GM18505 (cell line): Measurements from ENCODE around the gene CIPC.

Experiments
- ATAC-seq: cut with Tn5 transposase; IDR thresholded peaks from one replicate; pipeline ENCODE4 v1.9.1; 2021; ENCODE audit not compliant: unreplicated experiment
- POLR2A ChIP-seq: IDR thresholded peaks from 4 replicates; pipeline ENCODE4 v1.6.1; 2011; ENCODE audit warnings: borderline replicate concordance; ENCODE audit not compliant: insufficient read depth, insufficient read length; ENCODE audit errors: extremely low read depth

Gene CIPC

GRCh38 chr14:77131871-77132486 is 33.9 kb downstream of the CIPC start:
- TF ChIP-seq POLR2A, result no peak
- no peak for ATAC-seq

- TF ChIP-seq POLR2A, result no peak
- ATAC-seq, result no peak
Measured at GRCh38 chr14:77133720-77134338, 35.8 kb downstream of the CIPC start.

GRCh38 chr14:77139022-77139421 is 41.0 kb downstream of the CIPC start:
- TF ChIP-seq POLR2A, result no peak

GRCh38 chr14:77139540-77140358 is 41.7 kb downstream of the CIPC start:
- ATAC-seq, result no peak
- no peak for TF ChIP-seq POLR2A

More at GRCh38 chr14:77139022-77139421, 41.0 kb downstream of the CIPC start:
- no peak for ATAC-seq

- no peak for ATAC-seq
- TF ChIP-seq POLR2A, result no peak
Measured at GRCh38 chr14:77140359-77141213, 42.5 kb downstream of the CIPC start.

GRCh38 chr14:77141214-77142004 is 43.4 kb downstream of the CIPC start, which contains the start of gene ZDHHC22:
Gene ZDHHC22 (minus strand): TSS chr14:77141791. CDS start chr14:77139738, 2,053 bp downstream.
- TF ChIP-seq POLR2A, result no peak
- ATAC-seq, result no peak

GRCh38 chr14:77142005-77142800 is 44.1 kb downstream of the CIPC start:
- TF ChIP-seq POLR2A, result no peak
- ATAC-seq, result no peak

GRCh38 chr14:77143071-77143470 is 45.0 kb downstream of the CIPC start:
- ATAC-seq, result no peak
- no peak for TF ChIP-seq POLR2A

- no peak for ATAC-seq
- no peak for TF ChIP-seq POLR2A
Measured at GRCh38 chr14:77144412-77145115, 46.5 kb downstream of the CIPC start.

- no peak for TF ChIP-seq POLR2A
- no peak for ATAC-seq
Measured at GRCh38 chr14:77145975-77146740, 48.1 kb downstream of the CIPC start.
